Measurements from ENCODE around the gene PEAK1.
"Not testable (repeated sequence)": the region's sequence is repeated elsewhere in the genome, so short reads cannot be mapped to it uniquely, and the experiment has no call there.

PEAK1 gene

DNA sequence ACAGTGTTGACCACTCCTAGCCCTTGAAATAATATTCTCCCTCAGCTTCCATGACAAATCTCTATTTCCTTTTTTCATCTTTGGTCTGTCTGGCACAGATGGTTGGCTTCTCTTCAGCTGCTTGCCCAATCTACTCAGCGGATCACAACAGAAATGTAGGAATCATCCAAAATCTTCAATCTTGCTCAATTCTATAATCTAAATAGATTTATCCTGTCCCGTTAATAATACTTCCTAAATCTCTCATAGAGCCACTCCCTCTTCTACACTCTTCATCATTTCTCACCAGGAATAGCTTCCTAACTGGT is 3.8 kb downstream of the PEAK1 start:
- Mint-ChIP-seq H3K4me3 (no peak overlapping the region), H3K36me3 (ENCODE audit: low read depth) (peaks cover 11% of the 10 kb centered on the region), H3K27me3 (ENCODE audit: low read depth) (peaks cover 5% of the 10 kb centered on the region), H3K9me3 (no peaks in the 10 kb centered on the region), H3K27ac (no peak overlapping the region), H3K4me1 (ENCODE audit: low read depth) (peaks cover 27% of the 10 kb centered on the region)

DNA sequence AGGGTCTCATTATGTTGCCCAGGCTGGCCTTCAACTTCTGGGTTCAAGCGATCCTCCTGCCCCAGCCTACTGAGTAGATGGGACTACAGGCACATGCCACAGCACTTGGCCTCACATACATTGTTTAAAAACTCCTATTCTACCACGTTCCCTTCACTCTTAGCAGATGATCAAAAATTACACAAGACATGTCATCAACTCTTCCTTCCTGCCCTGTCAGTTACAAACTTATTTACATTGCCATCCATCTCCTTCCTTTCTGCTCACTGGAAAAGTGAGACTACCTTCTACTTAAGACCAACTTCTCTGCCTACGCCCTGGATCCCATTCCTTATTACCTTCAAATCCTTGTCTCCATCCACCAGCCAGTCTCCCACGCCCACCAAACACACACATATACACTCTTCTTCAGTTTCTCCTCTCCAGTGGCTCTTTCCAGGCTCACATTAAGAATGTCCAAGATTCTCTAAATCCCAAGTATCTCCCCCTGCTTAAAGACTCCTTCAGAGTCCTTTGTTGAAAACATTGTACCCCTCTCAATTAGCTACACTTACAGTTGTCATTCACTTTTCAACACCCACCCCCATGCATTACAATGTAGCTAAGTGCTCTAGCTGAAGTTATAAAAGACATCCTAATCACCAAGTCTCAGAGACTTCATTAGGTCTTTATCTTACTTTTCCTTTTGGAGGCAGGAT is 4.3 kb downstream of the PEAK1 start:
- no peaks in the 10 kb centered on the region for H3K9me3 Mint-ChIP-seq
- H3K36me3 Mint-ChIP-seq (ENCODE audit: low read depth), result peaks cover 10% of the 10 kb centered on the region
- H3K4me1 Mint-ChIP-seq (ENCODE audit: low read depth), result peaks cover 28% of the 10 kb centered on the region
- H3K27ac Mint-ChIP-seq, result no peak overlapping the region
- peaks cover 5% of the 10 kb centered on the region for H3K27me3 Mint-ChIP-seq (ENCODE audit: low read depth)
- H3K4me3 Mint-ChIP-seq, result no peak overlapping the region

DNA sequence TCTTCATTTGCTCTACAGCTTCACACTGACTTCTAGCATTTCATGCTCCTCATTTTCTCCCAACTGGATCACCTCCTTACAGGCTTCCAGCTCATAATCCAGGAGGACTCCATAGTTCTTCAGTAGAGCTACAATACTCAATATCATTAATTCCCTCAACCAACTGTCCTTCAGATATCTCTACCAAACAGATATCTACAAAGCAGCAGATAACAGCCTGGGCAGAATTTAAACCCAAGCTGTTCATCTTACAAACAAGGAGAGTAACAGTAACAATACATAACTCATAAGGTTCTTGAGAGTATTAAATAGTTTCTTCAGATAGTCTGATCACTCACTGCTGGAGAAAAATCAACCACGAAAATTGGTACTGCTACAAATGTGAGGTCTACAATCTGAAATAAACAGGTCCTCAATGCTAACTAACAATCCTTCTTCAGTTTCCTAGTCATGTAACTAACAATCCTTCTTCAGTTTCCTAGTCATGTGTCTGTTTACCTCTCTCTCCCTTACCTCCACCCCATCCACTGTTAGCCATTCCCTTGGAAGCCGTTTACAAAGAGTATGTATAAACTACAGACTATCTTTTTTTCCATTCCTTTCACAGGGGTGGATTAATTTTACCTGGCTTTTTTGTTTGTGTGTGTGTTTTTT is 5.0 kb downstream of the PEAK1 start:
- Mint-ChIP-seq H3K27ac (no peak overlapping the region), H3K4me1 (ENCODE audit: low read depth) (peaks cover 33% of the 10 kb centered on the region), H3K9me3 (no peaks in the 10 kb centered on the region), H3K4me3 (no peak overlapping the region), H3K36me3 (ENCODE audit: low read depth) (peaks cover 9% of the 10 kb centered on the region), H3K27me3 (ENCODE audit: low read depth) (peaks cover 5% of the 10 kb centered on the region)

DNA sequence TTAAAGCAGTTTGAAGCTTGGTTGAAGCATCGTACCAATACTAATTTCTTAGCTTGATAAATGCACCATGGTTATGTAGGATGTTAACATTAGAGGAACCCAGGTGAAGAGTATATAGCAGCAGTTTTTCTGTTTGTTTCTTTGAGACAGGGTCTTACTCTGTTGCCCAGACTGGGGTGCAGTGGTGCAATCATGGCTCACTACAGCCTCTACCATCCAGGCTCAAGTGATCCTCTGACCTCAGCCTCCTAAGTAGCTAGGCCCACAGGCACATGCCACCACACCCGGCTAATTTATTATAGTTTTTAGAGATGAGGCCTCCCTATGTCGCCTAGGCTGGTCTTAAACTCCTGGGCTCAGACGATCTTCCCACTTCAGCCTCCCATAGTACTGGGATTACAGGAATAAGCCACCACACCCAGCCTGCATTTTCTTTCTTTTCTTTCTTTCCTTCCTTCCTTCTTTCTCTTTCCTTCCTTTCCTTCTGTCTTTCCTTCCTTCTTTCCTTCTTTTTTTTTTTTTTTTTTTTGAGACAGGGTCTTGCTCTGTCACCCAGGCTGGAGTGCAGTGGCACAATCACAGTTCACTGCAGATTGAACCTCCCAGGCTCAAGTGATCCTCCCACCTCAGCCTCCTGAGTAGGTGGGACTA is 6.1 kb downstream of the PEAK1 start:
- peaks cover 8% of the 10 kb centered on the region for H3K36me3 Mint-ChIP-seq (ENCODE audit: low read depth)
- no peaks in the 10 kb centered on the region for H3K9me3 Mint-ChIP-seq
- H3K27me3 Mint-ChIP-seq (ENCODE audit: low read depth), result peaks cover 2% of the 10 kb centered on the region
- no peak overlapping the region for H3K4me3 Mint-ChIP-seq
- H3K4me1 Mint-ChIP-seq (ENCODE audit: low read depth), result peaks cover 37% of the 10 kb centered on the region
- H3K27ac Mint-ChIP-seq, result no peak overlapping the region

DNA sequence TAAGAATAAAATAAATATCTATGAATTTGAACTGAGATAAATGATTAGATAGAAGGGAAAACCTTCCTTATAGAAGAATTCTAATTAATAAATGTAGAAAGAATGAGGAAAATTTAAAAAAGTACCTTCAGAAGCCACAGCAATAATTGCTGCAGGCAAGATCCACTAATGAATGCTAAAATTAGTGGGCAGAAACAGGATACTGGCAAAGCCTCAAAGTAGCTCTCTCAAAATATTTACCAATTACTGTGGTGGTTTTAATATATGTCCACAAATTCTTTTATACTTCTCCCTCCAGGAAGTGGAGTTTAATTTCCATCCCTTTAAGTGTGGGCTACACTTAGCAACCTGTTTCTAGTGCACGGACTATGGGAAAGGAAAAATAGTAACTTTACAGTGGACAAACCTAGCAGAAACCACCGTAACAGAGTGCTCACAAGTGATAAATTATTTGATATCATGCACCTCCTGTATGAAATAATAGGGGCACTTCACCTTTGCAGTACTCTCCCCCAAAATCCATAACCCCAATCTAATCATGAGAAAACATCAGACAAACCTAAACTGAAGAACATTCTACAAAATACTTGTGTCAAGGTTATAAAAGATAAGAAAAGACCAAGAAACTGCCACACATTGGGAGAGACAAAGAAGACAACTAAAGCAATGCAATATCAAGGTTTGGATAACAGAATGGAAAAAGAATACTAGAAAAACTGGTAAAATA is 6.8 kb downstream of the PEAK1 start:
- Mint-ChIP-seq H3K9me3 (no peaks in the 10 kb centered on the region), H3K4me1 (ENCODE audit: low read depth) (peaks cover 30% of the 10 kb centered on the region), H3K27ac (no peak overlapping the region), H3K4me3 (no peak overlapping the region), H3K27me3 (ENCODE audit: low read depth) (no peaks in the 10 kb centered on the region), H3K36me3 (ENCODE audit: low read depth) (peaks cover 7% of the 10 kb centered on the region)

DNA sequence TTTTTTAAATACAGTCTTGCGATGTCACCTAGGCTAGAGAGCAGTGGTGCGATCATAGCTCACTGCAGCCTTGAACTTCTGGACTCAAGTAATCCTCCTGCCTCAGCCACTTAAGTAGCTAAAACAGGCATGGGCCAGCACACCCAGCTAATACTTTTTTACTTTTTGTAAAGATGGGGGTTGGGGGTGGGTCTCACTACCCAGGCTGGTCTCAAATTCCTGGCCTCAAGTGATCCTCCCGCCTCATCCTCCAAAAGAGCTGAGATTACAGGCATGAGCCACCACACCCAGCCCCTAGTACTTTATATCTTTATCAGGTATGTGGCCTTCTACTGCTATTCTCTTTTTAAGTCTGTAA is 8.3 kb downstream of the PEAK1 start:
- no peaks in the 10 kb centered on the region for H3K27me3 Mint-ChIP-seq (ENCODE audit: low read depth)
- no peaks in the 10 kb centered on the region for H3K9me3 Mint-ChIP-seq
- H3K4me3 Mint-ChIP-seq, result no peak overlapping the region
- H3K4me1 Mint-ChIP-seq (ENCODE audit: low read depth), result peaks cover 30% of the 10 kb centered on the region
- no peak overlapping the region for H3K27ac Mint-ChIP-seq
- H3K36me3 Mint-ChIP-seq (ENCODE audit: low read depth), result peaks cover 7% of the 10 kb centered on the region

DNA sequence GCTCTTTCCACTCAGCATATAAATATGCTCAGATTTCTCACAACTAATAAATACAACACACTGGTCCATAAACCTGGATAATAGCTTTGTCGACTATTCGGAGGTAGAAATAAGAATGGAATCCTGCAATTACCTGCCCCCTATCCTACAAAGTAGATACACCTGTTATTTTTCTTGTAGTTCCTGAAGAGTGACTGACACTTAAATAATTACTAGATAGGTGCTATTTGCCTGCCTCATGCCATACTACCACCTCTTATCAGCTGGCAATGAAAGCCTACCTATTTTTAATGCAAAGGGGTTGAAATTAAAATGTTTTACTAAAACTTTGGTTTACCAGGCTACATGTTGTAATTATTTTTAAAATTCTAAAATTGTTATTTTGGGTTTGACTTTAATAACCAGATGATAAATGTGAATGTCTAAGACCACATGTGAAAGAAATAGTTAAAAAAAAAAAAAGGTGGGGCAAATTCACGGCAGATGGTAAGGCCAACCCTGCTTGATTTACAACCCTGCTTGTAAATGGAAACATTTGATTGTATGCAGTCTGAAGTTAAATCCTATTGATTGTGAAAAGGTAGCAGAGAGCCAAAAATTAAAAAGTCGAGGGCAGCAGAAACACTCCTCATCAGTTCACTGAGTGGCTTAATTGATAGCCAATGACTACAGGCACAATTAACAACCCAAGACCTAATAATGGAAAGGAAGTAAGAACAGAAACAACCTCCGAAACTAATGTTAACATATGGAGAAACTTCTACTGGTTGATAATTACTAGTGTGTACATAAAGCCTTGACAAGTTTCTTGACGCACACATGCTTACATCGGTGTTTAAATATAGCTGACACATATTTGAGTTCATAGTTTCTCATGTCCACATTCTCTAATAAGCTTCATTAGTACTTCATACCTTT is 8.9 kb downstream of the PEAK1 start:
- Mint-ChIP-seq H3K9me3 (no peaks in the 10 kb centered on the region), H3K4me1 (ENCODE audit: low read depth) (peaks cover 37% of the 10 kb centered on the region), H3K27ac (no peak overlapping the region), H3K4me3 (peak overlapping the region; percentile 73), H3K36me3 (ENCODE audit: low read depth) (peaks cover 7% of the 10 kb centered on the region), H3K27me3 (ENCODE audit: low read depth) (no peaks in the 10 kb centered on the region)

DNA sequence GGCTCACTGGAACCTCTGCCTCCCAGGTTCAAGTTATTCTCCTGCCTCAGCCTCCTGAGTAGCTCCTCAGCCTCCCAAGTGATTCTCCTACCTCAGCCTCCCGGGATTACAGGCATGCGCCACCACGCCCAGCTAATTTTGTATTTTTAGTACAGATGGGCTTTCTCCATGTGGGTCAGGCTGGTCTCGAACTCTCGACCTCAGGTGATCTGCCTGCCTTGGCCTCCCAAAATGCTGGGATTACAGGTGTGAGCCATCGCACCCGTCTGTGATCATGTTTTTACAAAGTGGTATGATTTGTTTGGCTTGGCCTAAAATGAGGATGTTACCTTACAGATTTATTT is 9.8 kb downstream of the PEAK1 start:
- H3K4me3 Mint-ChIP-seq, result peak overlapping the region; percentile 73
- peaks cover 41% of the 10 kb centered on the region for H3K4me1 Mint-ChIP-seq (ENCODE audit: low read depth)
- peak overlapping the region; percentile 81 for H3K27ac Mint-ChIP-seq
- H3K36me3 Mint-ChIP-seq (ENCODE audit: low read depth); H3K27me3 Mint-ChIP-seq (ENCODE audit: low read depth); H3K9me3 Mint-ChIP-seq: not testable (repeated sequence)

GRCh38 chr15:77409259-77410156 is 10.4 kb downstream of the PEAK1 start:
- Mint-ChIP-seq H3K4me1 (ENCODE audit: low read depth) (peaks cover 41% of the 10 kb centered on the region), H3K36me3 (ENCODE audit: low read depth) (peaks cover 7% of the 10 kb centered on the region), H3K27me3 (ENCODE audit: low read depth) (no peaks in the 10 kb centered on the region), H3K27ac (peak overlapping the region; percentile 81), H3K4me3 (peak overlapping the region; percentile 73), H3K9me3 (no peaks in the 10 kb centered on the region)

- peaks cover 36% of the 10 kb centered on the region for H3K4me1 Mint-ChIP-seq (ENCODE audit: low read depth)
Observed at GRCh38 chr15:77406846-77407245, 13.1 kb downstream of the PEAK1 start.

GRCh38 chr15:77406173-77406759 is 13.6 kb downstream of the PEAK1 start:
- H3K27me3 Mint-ChIP-seq (ENCODE audit: low read depth); H3K9me3 Mint-ChIP-seq; H3K27ac Mint-ChIP-seq; H3K36me3 Mint-ChIP-seq (ENCODE audit: low read depth); H3K4me3 Mint-ChIP-seq: not testable (repeated sequence)
- peaks cover 36% of the 10 kb centered on the region for H3K4me1 Mint-ChIP-seq (ENCODE audit: low read depth)

More at GRCh38 chr15:77406846-77407245, 13.1 kb downstream of the PEAK1 start:
- no peak overlapping the region for H3K4me3 Mint-ChIP-seq
- H3K9me3 Mint-ChIP-seq, result no peaks in the 10 kb centered on the region
- H3K27ac Mint-ChIP-seq, result no peak overlapping the region
- H3K36me3 Mint-ChIP-seq (ENCODE audit: low read depth), result peaks cover 3% of the 10 kb centered on the region
- H3K27me3 Mint-ChIP-seq (ENCODE audit: low read depth), result no peaks in the 10 kb centered on the region

DNA sequence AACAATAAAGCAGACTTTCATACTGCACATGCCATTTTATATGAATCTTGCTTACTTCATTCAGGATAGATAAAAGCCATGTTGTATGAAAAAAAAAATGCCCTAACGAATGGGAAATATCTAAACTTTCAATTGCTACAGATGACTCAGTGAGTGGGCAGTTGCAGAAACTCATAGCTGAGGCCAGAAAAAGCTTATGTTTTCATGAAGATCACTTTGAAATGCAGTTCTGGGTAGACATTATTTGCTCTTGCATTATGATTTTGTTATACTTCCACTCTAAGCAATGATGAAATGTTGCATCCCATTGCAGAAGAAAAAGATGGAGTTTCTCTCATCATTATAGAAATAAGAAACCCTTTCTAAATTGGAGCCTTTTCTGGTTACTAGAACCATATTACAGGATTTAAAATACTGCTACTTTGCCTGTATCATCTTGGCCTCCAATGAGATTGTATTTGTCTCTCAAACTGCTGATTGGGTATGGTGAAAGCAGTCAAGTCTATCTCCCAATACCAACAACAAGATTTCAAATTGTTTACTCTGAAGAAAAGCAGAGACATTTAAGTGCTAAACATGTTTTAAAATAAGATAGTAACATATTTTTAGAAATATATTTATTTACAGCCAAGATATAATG is 17.0 kb downstream of the PEAK1 start:
- H3K27me3 Mint-ChIP-seq (ENCODE audit: low read depth), result no peaks in the 10 kb centered on the region
- H3K9me3 Mint-ChIP-seq, result peaks cover 26% of the 10 kb centered on the region
- H3K27ac Mint-ChIP-seq, result peak overlapping the region; percentile 12
- H3K4me3 Mint-ChIP-seq, result no peak overlapping the region
- H3K4me1 Mint-ChIP-seq (ENCODE audit: low read depth), result peaks cover 20% of the 10 kb centered on the region
- peaks cover 15% of the 10 kb centered on the region for H3K36me3 Mint-ChIP-seq (ENCODE audit: low read depth)

- H3K4me3 Mint-ChIP-seq, result no peak overlapping the region
- H3K27me3 Mint-ChIP-seq (ENCODE audit: low read depth), result no peaks in the 10 kb centered on the region
- peaks cover 24% of the 10 kb centered on the region for H3K36me3 Mint-ChIP-seq (ENCODE audit: low read depth)
- H3K9me3 Mint-ChIP-seq, result peaks cover 47% of the 10 kb centered on the region
- peaks cover 3% of the 10 kb centered on the region for H3K4me1 Mint-ChIP-seq (ENCODE audit: low read depth)
- H3K27ac Mint-ChIP-seq, result no peak overlapping the region
Observed at GRCh38 chr15:77400258-77400657, 19.6 kb downstream of the PEAK1 start.
